HG03439 (cell line): ENCODE results near the gene PGC.

Experiments used
- ATAC-seq: cut with Tn5 transposase; IDR thresholded peaks from one replicate; pipeline ENCODE4 v1.9.1; 2021; ENCODE audit warnings: mild to moderate bottlenecking, moderate library complexity; ENCODE audit not compliant: unreplicated experiment

The PGC gene

GRCh38 chr6:41687501-41688175, 59.6 kb downstream of the PGC start:
- no peak for ATAC-seq
